Keratinocyte (primary cell): ENCODE measurements around the gene ANKRD24. TPM values are rescaled to one million over a fixed set of nuclear protein-coding genes. Genes with fewer than 3 reads are reported as not detected.
A peak's percentile ranks its signal among the peaks of the same experiment; 100 is the strongest.

Experiments
- DNase-seq: peaks from one replicate; pipeline ENCODE4 v3.0.0-alpha.2; 2011; ENCODE audit warnings: low read depth, missing footprints, low spot score
- FAIRE-seq: peaks from 2 replicates; lab custom pipeline; 2011; peaks lifted over from hg19 to GRCh38; lab: Jason Lieb, UNC
- H2AFZ ChIP-seq: 2 replicates; pipeline ENCODE4 v1.6.0; 2012; ENCODE audit warnings: low read length, control low read depth, inconsistent platforms; ENCODE audit not compliant: control insufficient read depth
- H3K27ac ChIP-seq: 2 replicates; pipeline ENCODE4 v1.5.1; 2011; ENCODE audit warnings: low read length; ENCODE audit not compliant: control insufficient read depth, insufficient read depth
- H3K27me3 ChIP-seq: 3 replicates; pipeline ENCODE4 v1.6.0; 2011; ENCODE audit warnings: low read length; ENCODE audit not compliant: control insufficient read depth, insufficient read depth; ENCODE audit errors: extremely low read depth
- H3K36me3 ChIP-seq, 2 experiments: 2 replicates in 1 of 2; 3 replicates in 1 of 2; pipeline ENCODE4 v1.5.1; 2011; ENCODE audit warnings: low read length in 2 of 2, mild to moderate bottlenecking in 1 of 2; ENCODE audit not compliant: control insufficient read depth in 2 of 2, insufficient read depth in 2 of 2; ENCODE audit errors: extremely low read depth in 1 of 2
- H3K4me1 ChIP-seq: 3 replicates; pipeline ENCODE4 v1.5.1; 2011; ENCODE audit warnings: low read length; ENCODE audit not compliant: control insufficient read depth, insufficient read depth; ENCODE audit errors: extremely low read depth
- H3K4me2 ChIP-seq: 3 replicates; pipeline ENCODE4 v1.6.0; 2011; ENCODE audit warnings: low read depth, low read length; ENCODE audit not compliant: control insufficient read depth, insufficient read depth; ENCODE audit errors: extremely low read depth
- H3K4me3 ChIP-seq, 3 experiments: fragments of 200-600 bp in 1 of 3; sonication (generic) in 1 of 3; 2 replicates in 2 of 3; 3 replicates in 1 of 3; pipeline ENCODE4 v1.5.1; 2011 to 2016; ENCODE audit warnings: low read length in 3 of 3, mild to moderate bottlenecking in 3 of 3, control low read depth in 2 of 3, inconsistent platforms in 1 of 3, low read depth in 1 of 3, mixed read lengths in 1 of 3, mixed run types in 1 of 3, moderate library complexity in 1 of 3; ENCODE audit not compliant: control insufficient read depth in 2 of 3, insufficient read depth in 2 of 3; ENCODE audit errors: extremely low read depth in 1 of 3
- H3K79me2 ChIP-seq: 2 replicates; pipeline ENCODE4 v1.6.0; 2012; ENCODE audit warnings: low read length; ENCODE audit not compliant: control insufficient read depth, insufficient read depth
- H3K9ac ChIP-seq: 3 replicates; pipeline ENCODE4 v1.6.0; 2011; ENCODE audit warnings: low read length; ENCODE audit not compliant: control insufficient read depth, insufficient read depth; ENCODE audit errors: extremely low read depth
- H3K9me1 ChIP-seq: 3 replicates; pipeline ENCODE4 v1.6.0; 2011; ENCODE audit warnings: low read length; ENCODE audit not compliant: control insufficient read depth, insufficient read depth; ENCODE audit errors: extremely low read depth
- H3K9me3 ChIP-seq: 2 replicates; pipeline ENCODE4 v1.5.1; 2012; ENCODE audit warnings: low read depth, low read length; ENCODE audit not compliant: control insufficient read depth
- H4K20me1 ChIP-seq: 3 replicates; pipeline ENCODE4 v1.6.0; 2011; ENCODE audit warnings: low read length; ENCODE audit not compliant: control insufficient read depth, insufficient read depth; ENCODE audit errors: extremely low read depth
- EZH2 ChIP-seq: IDR thresholded peaks from one replicate; pipeline ENCODE4 v1.6.1; 2012; ENCODE audit warnings: inconsistent platforms, mild to moderate bottlenecking, low read length, moderate library complexity
- dilution Hi-C: fragments of 300-500 bp; cut with MboI; formaldehyde crosslinking; loops from one replicate; pipeline ENCODE4 v1.7.0; 2020; ENCODE audit warnings: low sequenced_read_pairs; ENCODE audit not compliant: extremely low pct_ligation_motif_present
- polyA plus RNA-seq, 5 experiments: library from polyadenylated mRNA; depleted of rRNA in 3 of 5; stranded (reverse) in 3 of 5; stranded (forward) in 1 of 5; unstranded in 1 of 5; fragments of >200 nt; gene quantifications; 1 replicate in 1 of 5; 2 replicates in 3 of 5; 3 replicates in 1 of 5; pipeline versions ENCODE4 v1.2.1 to v1.2.3, GENCODE V29; 2011 to 2012; ENCODE audit warnings: missing spikeins in 2 of 5, low read depth in 1 of 5, low replicate concordance in 1 of 5
- TF ChIP-seq, protein P1 (sequence below), 3 experiments: IDR thresholded peaks in 1 of 3; conservative IDR thresholded peaks in 1 of 3; optimal IDR thresholded peaks in 1 of 3; 2 replicates in 2 of 3; 3 replicates in 1 of 3; pipeline versions ENCODE3 to v1.5.1; 2011; ENCODE audit warnings: low read length in 3 of 3, mild to moderate bottlenecking in 3 of 3, moderate library complexity in 2 of 3, control low read depth in 1 of 3, inconsistent platforms in 1 of 3; ENCODE audit not compliant: insufficient read depth in 2 of 3; ENCODE audit errors: extremely low read depth in 1 of 3

ANKRD24 gene
- polyA plus RNA-seq, 1 donor (not counting 4 experiments of a cell fraction or from before 2014, with no cell fraction given): 0.07 TPM

DNA sequence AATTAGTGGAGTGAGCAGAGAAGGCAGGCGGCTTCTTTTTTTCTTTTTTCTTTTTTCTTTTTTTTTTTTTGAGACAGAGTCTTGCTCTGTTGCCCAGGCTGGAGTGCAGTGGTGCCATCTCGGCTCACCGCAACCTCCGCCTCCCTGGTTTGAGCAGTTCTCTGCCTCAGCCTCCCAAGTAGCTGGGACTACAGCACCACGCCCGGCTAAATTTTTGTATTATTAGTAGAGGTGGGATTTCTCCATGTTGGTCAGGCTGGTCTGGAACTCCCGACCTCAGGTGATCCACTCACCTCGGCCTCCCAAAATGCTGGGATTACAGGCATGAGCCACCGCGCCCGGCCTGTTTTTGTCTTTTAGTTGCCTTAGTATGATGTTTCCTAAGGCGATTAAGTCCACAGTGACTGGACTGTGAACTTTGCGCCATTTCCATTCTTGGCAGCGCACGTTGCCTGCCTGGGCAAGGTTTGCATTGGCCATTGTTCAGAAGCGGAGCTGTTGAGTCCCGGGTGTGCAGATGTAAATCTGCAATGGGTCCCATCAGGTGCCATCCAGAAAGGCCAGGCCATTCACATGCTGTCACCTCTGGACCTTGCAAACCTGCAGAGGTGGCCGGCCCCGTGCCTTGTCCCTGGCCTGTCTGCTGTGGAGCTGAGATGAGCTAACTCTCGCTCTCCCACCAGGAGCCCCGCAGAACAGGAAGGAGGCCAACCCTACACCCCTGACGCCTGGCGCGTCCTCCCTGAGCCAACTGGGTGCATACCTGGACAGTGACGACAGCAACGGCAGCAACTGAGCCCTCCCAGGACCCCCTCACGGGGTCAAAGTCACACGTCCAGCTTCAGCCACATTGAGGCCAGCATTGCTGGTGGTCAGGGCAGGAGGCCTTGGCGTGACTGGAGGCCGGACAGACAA is 85.7 kb downstream of the ANKRD24 start:
- TF ChIP-seq EZH2: no peak
- TF ChIP-seq, protein P1, sequence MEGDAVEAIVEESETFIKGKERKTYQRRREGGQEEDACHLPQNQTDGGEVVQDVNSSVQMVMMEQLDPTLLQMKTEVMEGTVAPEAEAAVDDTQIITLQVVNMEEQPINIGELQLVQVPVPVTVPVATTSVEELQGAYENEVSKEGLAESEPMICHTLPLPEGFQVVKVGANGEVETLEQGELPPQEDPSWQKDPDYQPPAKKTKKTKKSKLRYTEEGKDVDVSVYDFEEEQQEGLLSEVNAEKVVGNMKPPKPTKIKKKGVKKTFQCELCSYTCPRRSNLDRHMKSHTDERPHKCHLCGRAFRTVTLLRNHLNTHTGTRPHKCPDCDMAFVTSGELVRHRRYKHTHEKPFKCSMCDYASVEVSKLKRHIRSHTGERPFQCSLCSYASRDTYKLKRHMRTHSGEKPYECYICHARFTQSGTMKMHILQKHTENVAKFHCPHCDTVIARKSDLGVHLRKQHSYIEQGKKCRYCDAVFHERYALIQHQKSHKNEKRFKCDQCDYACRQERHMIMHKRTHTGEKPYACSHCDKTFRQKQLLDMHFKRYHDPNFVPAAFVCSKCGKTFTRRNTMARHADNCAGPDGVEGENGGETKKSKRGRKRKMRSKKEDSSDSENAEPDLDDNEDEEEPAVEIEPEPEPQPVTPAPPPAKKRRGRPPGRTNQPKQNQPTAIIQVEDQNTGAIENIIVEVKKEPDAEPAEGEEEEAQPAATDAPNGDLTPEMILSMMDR (optimal IDR thresholded peaks at IDR 0.05 in 1 of 3, IDR thresholded peaks at IDR 0.05 in 1 of 3, conservative IDR thresholded peaks at IDR 0.05 in 1 of 3; ENCODE audit: extremely low read depth in 1 of 3, insufficient read depth in 2 of 3, low read length in 3 of 3): no peak
- Histone ChIP-seq H3K9me3 (peaks cover 1% of the 10 kb centered on the region), H3K4me3 (no peak overlapping the region), H2AFZ (no peak overlapping the region), H3K4me1 (no peaks in the 10 kb centered on the region), H3K9me1 (no peaks in the 10 kb centered on the region), H3K36me3 (peaks cover 12% of the 10 kb centered on the region in 2 experiments), H3K9ac (no peak overlapping the region), H3K27ac (no peak overlapping the region), H4K20me1 (peaks cover 3% of the 10 kb centered on the region), H3K27me3 (no peaks in the 10 kb centered on the region), H3K4me2 (no peak overlapping the region), H3K79me2 (no peaks in the 10 kb centered on the region)
- no peak for FAIRE-seq
- dilution Hi-C loops: no loop called here
- no peak for DNase-seq

DNA sequence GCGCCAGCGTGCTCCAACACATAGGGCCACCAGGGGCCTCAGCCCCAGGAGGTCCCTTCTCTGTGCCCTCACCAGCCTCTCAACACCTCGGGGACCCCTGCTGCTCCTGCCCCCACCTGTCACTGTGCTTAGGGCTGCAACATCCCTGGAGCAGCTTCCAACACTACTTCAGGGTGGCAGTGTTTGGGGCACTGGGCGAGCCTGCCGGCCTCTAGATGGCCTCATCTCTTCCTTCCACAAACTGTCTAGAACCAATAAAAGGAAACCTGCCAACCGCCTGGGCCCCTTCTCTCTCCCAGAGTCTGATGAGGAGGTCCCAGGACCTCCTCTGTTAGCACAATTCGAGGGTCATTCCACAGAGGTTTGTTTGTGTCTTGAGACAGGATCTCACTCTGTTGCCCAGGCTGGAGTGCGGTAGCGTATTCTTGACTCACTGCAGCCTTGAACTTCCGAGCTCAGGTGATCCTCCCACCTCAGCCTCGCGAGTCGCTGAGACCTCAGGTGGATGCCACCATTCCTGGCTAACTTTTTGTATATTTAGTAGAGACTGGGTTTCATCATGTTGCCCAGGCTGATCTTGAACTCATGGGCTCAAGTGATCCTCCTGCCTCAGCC is 86.4 kb downstream of the ANKRD24 start:
- H3K4me3 ChIP-seq: no peak overlapping the region
- H3K36me3 ChIP-seq: peaks cover 11 to 12% of the 10 kb centered on the region in 2 experiments
- FAIRE-seq (no peak), DNase-seq (no peak)
- no peaks in the 10 kb centered on the region for H3K9me1 ChIP-seq
- no peaks in the 10 kb centered on the region for H3K27me3 ChIP-seq
- dilution Hi-C loops: no loop called here
- H3K27ac ChIP-seq: no peak overlapping the region
- TF ChIP-seq, protein P1 (optimal IDR thresholded peaks at IDR 0.05 in 1 of 3, IDR thresholded peaks at IDR 0.05 in 1 of 3, conservative IDR thresholded peaks at IDR 0.05 in 1 of 3; ENCODE audit: extremely low read depth in 1 of 3, insufficient read depth in 2 of 3, low read length in 3 of 3): peak in 1 of 3 experiments; percentile 4
- TF ChIP-seq EZH2: no peak
- H3K9ac ChIP-seq: no peak overlapping the region
- peaks cover 3% of the 10 kb centered on the region for H4K20me1 ChIP-seq
- H3K9me3 ChIP-seq: peaks cover 1% of the 10 kb centered on the region
- H3K4me1 ChIP-seq: no peaks in the 10 kb centered on the region
- no peak overlapping the region for H3K4me2 ChIP-seq
- no peaks in the 10 kb centered on the region for H3K79me2 ChIP-seq
- no peak overlapping the region for H2AFZ ChIP-seq
